Neural crest cell (in vitro differentiated cells): ENCODE data around the gene IVD. TPM values are rescaled to one million over a fixed set of nuclear protein-coding genes. Genes with fewer than 3 reads are reported as not detected.

Experiments
- DNase-seq: peaks from one replicate; pipeline ENCODE4 v3.0.0; 2021; ENCODE audit warnings: low read depth, mixed read lengths, low spot score
- H3K27ac Mint-ChIP-seq: one replicate; pipeline ENCODE4 v1.8.0; 2021; ENCODE audit warnings: mild to moderate bottlenecking, mixed read lengths; ENCODE audit not compliant: unreplicated experiment
- H3K27me3 Mint-ChIP-seq: 2 replicates; pipeline ENCODE4 v1.8.0; 2021; ENCODE audit warnings: low read depth, mild to moderate bottlenecking, mixed read lengths
- H3K36me3 Mint-ChIP-seq: 2 replicates; pipeline ENCODE4 v1.8.0; 2021; ENCODE audit warnings: low read depth, mild to moderate bottlenecking, mixed read lengths
- H3K4me1 Mint-ChIP-seq: 2 replicates; pipeline ENCODE4 v1.8.0; 2021; ENCODE audit warnings: mixed read lengths
- H3K4me3 Mint-ChIP-seq: one replicate; pipeline ENCODE4 v1.8.0; 2021; ENCODE audit warnings: mild to moderate bottlenecking, mixed read lengths
- H3K9me3 Mint-ChIP-seq: 2 replicates; pipeline ENCODE4 v1.8.0; 2021; ENCODE audit warnings: mixed read lengths
- CTCF ChIP-seq: fragments of 200-600 bp; sonication (generic); conservative IDR thresholded peaks from 2 replicates; pipeline ENCODE4 v1.5.0; 2021; ENCODE audit warnings: antibody characterized with exemption, mild to moderate bottlenecking
- total RNA-seq: library from RNA; stranded (reverse); gene quantifications from 2 replicates; pipeline ENCODE4 v1.2.1, GENCODE V29; 2021

Gene IVD
- total RNA-seq, 1 donor from 2014 or later: 81.4 TPM

DNA sequence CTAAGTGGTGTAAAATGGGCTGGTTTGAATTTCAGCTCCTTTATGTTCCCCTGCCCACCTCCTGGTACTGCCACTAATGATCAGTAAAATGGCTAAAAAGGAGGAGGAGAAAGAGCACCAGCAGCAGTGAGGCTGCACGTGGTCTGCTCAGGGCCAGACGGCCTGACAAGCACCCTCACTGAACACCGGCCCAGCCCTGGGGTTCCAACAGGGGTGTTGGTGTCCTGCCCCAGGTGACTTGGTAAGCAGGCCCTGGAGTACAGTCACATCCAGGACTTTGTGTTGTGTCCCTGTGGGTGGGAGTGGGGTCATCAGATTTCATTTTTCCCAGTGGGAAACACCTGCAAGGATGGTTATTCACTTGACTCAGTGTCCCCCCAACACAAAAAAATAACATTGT is 40.5 kb downstream of the IVD start:
- TF ChIP-seq CTCF: no peak
- H3K4me3 Mint-ChIP-seq: no peak overlapping the region
- no peak overlapping the region for H3K27ac Mint-ChIP-seq
- H3K27me3 Mint-ChIP-seq: peaks cover 22% of the 10 kb centered on the region
- H3K4me1 Mint-ChIP-seq: peaks cover 42% of the 10 kb centered on the region
- H3K36me3 Mint-ChIP-seq: no peaks in the 10 kb centered on the region
- no peak for DNase-seq
- no peaks in the 10 kb centered on the region for H3K9me3 Mint-ChIP-seq

DNA sequence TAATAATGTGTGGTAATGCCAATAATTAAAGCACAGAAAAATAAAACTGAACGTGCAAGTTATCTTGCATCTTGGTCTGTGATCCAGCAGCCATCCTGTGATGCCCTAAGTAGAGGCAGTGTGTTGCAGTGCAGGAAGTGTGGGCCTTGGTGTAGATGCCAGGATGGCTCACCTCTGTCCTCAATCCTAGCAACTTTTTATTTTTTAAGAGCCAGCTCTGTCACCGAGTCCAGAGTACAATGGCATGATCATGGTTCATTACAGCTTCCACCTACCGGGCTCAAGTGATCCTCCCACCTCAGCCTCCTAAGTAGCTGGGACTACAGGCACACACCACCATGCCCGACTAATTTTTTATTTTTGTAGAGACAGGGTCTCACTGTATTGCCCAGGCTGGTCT is 42.8 kb downstream of the IVD start:
- no peak for DNase-seq
- no peak for TF ChIP-seq CTCF
- Mint-ChIP-seq H3K4me3 (no peak overlapping the region), H3K9me3 (no peaks in the 10 kb centered on the region), H3K36me3 (no peaks in the 10 kb centered on the region), H3K27me3 (peaks cover 10% of the 10 kb centered on the region), H3K4me1 (peaks cover 53% of the 10 kb centered on the region), H3K27ac (no peak overlapping the region)

DNA sequence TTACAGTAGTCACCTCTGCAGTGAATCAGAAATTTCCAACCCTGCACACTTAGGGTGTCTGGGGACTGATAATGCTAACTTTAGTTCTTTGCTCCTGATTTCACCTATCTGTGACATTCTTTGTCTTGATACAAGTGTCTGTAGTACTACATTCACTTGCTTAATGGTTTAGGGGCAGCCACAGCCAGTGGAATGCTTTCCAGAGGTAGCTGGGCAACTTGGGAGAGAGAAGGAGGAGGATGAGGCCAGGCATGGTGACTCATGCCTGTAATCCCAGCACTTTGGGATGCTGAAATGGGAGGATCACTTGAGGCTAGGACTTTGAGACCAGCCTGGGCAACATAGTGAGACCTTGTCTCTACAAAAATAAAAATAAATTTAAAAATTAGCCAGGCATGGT is 43.7 kb downstream of the IVD start:
- H3K27ac Mint-ChIP-seq: no peak overlapping the region
- DNase-seq: no peak
- peaks cover 50% of the 10 kb centered on the region for H3K4me1 Mint-ChIP-seq

GRCh38 chr15:40450047-40450446 is 44.5 kb downstream of the IVD start:
- Mint-ChIP-seq H3K9me3 (no peaks in the 10 kb centered on the region), H3K27me3 (no peaks in the 10 kb centered on the region), H3K4me3 (no peak overlapping the region), H3K4me1 (peaks cover 49% of the 10 kb centered on the region), H3K36me3 (no peaks in the 10 kb centered on the region), H3K27ac (no peak overlapping the region)
- TF ChIP-seq CTCF: no peak
- DNase-seq: no peak

More for the DNA sequence above, 43.7 kb downstream of the IVD start:
- Mint-ChIP-seq H3K4me3 (no peak overlapping the region), H3K36me3 (no peaks in the 10 kb centered on the region), H3K9me3 (no peaks in the 10 kb centered on the region), H3K27me3 (peaks cover 3% of the 10 kb centered on the region)
- TF ChIP-seq CTCF: no peak

DNA sequence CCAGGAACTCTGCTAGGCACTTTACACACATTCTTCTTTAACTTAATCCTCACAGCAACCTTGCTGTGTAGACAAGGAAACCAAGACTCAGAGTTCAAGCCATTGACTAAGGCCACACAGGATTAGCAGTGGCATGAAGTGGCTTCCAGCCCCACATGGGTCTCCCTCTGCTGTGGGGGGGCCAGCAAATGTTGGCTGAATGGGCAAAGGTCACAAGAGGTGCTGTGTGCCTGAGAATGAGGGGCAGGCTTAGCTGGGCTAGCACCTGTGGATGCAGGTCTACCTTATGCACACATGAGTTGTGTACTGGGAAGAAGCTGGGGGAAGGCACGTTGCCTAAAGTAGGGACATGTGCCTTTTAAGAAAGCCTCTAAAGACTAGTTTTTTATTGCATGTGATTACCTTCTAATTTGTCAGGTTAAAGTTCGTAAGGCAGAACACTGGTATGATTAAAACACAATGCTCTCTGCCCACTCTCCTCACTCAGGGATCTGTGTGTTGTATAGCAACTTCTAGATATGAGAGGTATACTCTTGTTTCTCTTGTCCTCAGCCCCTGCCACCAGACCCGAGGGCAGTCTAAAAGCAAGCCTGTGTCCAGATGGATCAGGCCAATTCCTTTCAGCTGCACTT is 46.0 kb downstream of the IVD start:
- TF ChIP-seq CTCF: no peak
- Mint-ChIP-seq H3K4me1 (peaks cover 43% of the 10 kb centered on the region), H3K4me3 (no peak overlapping the region), H3K27me3 (no peaks in the 10 kb centered on the region), H3K9me3 (no peaks in the 10 kb centered on the region), H3K27ac (no peak overlapping the region), H3K36me3 (no peaks in the 10 kb centered on the region)
- no peak for DNase-seq
